GM19043 (cell line): ENCODE results near the gene KCNQ1.

Source experiments
- ATAC-seq: cut with Tn5 transposase; IDR thresholded peaks from one replicate; pipeline ENCODE4 v1.9.1; 2021; ENCODE audit warnings: low read depth; ENCODE audit not compliant: unreplicated experiment

KCNQ1 gene

GRCh38 chr11:2459796-2460531 lies 15.2 kb downstream of the KCNQ1 start:
- ATAC-seq: no peak

GRCh38 chr11:2460540-2461252 lies 15.9 kb downstream of the KCNQ1 start:
- no peak for ATAC-seq

DNA sequence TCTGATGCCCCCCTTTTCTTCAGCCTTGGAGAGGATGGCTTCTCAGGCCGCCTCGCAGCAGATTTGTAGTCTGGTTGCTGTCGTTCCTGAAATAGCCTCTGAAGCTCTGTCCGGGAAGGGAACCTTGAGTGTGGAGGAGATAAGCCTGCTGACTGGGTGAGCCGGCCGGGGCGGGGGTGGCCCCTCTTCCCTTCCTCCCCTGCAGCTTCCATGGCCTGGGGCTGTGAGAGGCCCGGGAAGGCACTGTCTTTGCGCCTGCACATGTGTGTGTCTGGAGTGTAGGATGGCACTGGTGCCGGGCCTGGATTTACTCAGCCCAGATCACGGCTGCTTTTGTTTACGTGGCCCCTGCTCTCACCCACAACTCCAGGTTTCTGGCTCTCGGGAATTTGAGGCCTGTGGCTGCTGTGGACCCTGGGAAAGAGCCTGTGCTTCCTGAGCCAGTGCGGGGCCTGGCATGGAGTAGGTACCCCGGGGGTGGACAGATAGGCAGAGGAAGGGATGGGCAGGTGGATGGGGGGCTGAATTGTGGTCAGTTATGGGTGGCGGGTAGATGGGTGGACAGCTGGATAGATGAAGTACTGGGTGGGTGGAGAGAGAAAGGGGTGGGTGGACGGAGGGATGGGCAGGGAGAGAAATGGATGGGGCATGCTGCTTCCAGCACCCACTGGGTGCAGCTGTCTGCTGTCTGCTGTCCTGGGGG lies 16.6 kb downstream of the KCNQ1 start:
- ATAC-seq: no peak

- no peak for ATAC-seq
Measured at GRCh38 chr11:2461956-2462542, 17.2 kb downstream of the KCNQ1 start.

- no peak for ATAC-seq
Measured at GRCh38 chr11:2462543-2462985, 17.8 kb downstream of the KCNQ1 start.

DNA sequence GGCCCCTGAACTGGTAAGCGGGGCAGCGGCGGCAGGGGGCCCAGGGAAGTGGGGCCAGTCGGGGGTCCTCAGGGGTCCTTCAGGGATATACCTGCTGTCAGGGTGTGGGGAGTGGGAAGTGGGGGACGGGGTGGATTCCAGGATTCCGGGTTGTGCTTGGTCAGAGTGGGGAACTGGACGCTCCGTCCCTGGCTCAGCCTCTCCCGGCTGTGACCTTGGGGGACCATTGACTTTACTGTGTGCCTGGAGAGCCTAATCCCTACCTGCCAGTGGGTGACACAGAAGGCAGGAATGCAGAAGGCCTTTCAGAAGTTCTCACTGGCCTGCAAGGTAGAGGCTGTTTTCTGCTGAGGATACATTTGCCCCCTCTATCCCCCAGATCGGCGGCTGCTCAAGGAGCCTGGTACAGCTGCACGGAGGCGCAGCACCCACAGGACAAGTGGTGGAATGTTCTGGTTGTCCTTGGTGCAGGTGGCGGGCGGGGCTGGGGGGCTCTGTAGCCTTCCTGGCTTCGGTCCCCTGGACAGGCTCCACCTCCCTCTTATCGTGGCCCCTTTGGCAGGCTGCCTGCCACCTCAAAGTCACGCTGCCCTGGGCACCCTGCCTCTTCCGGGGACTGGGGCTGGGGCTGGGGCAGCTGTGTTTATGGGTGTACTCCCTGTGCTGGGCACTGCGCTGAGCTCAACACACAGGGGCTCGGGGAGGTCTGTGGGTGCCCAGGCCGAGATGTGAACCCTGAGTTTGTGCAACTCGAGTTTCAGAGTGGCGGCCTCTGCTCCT lies 18.4 kb downstream of the KCNQ1 start:
- no peak for ATAC-seq

GRCh38 chr11:2463766-2464277 lies 19.0 kb downstream of the KCNQ1 start:
- ATAC-seq: no peak

DNA sequence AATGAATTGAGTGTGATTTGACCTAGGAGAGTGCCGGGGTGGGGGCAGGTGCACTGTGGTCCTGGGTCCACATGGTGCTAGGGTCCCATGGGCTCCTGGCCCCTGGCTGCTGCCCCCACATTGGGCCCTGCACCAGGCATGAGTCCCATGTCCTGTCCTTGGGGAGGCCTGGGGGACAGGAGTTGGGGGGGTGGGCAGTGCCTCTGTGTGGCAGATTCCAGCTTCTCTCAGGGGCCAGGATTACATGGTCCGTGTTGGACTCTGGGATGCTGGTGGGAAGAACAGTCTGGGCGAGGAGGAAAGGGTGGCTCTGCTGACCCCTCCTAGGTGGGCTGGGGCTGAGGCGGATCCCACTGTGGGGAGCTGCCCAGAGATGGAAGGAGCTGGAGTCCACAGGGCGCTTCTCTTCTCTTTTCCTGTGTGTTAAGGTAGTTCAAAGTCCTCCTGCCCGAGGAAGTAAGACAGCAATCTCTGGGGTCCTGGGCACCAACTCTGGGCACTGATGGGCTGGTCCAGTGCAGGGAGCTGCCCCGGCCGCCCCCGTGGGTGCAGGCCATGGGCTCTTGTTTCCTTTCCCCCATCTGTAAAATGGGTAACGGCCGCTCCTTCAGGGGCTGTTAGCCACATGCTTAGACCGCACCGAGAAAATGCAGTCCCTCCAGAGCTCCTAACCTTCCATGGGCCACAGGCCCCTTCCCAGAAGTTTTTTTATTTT lies 19.8 kb downstream of the KCNQ1 start:
- no peak for ATAC-seq

GRCh38 chr11:2465202-2466068 lies 20.6 kb downstream of the KCNQ1 start:
- no peak for ATAC-seq

- no peak for ATAC-seq
Measured at GRCh38 chr11:2466069-2466801, 21.4 kb downstream of the KCNQ1 start.

GRCh38 chr11:2466869-2467694 lies 22.3 kb downstream of the KCNQ1 start:
- ATAC-seq: peak; percentile 81

- no peak for ATAC-seq
Measured at GRCh38 chr11:2467695-2468055, 22.9 kb downstream of the KCNQ1 start.

- ATAC-seq: no peak
Measured at GRCh38 chr11:2468363-2469235, 23.8 kb downstream of the KCNQ1 start.

DNA sequence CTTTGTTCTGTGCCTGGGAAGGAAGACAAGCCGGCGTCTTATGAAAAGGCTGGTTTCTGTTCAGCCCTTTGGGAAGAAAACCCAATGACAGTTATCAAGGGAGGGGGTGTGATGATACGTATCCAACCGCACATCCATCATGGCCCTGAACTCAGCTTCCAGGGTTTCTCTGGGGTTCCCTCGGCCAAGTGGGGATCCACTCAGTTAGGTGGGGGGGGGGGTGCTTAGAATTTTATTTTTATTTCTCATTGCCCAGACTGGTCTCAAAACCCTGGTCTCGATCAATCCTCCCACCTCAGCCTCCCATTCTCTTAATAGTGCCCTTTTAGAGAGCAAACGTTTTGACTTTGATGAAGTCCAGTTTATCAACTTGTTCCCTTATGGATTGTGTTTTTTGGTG lies 25.7 kb downstream of the KCNQ1 start:
- no peak for ATAC-seq

- no peak for ATAC-seq
Measured at GRCh38 chr11:2471048-2471803, 26.4 kb downstream of the KCNQ1 start.

- no peak for ATAC-seq
Measured at GRCh38 chr11:2471804-2472096, 26.9 kb downstream of the KCNQ1 start.
